ENCODE data around the gene FAAP100.
"Not testable (repeated sequence)": the region's sequence is repeated elsewhere in the genome, so short reads cannot be mapped to it uniquely, and the experiment has no call there.

Gene FAAP100

GRCh38 chr17:81537343-81537855, 14.8 kb downstream of the FAAP100 start:
- no peak for DNase-seq

GRCh38 chr17:81536299-81537290, 15.6 kb downstream of the FAAP100 start:
- no peak for DNase-seq

- no peak for DNase-seq
These were observed 16.5 kb downstream of the FAAP100 start for GRCh38 chr17:81535480-81536298.

GRCh38 chr17:81535007-81535328, 17.2 kb downstream of the FAAP100 start:
- DNase-seq, result no peak

- no peak for DNase-seq
These were observed 17.8 kb downstream of the FAAP100 start for GRCh38 chr17:81534157-81535006.

GRCh38 chr17:81533339-81534141, 18.6 kb downstream of the FAAP100 start:
- DNase-seq, result no peak

GRCh38 chr17:81532490-81533287, 19.5 kb downstream of the FAAP100 start:
- DNase-seq, result no peak

- not testable (repeated sequence) for DNase-seq
These were observed 20.2 kb downstream of the FAAP100 start for GRCh38 chr17:81531998-81532404.

GRCh38 chr17:81531013-81531412, 21.1 kb downstream of the FAAP100 start:
- not testable (repeated sequence) for DNase-seq

GRCh38 chr17:81529437-81529803, 22.7 kb downstream of the FAAP100 start:
- no peak for DNase-seq

GRCh38 chr17:81528651-81529436, 23.3 kb downstream of the FAAP100 start:
- no peak for DNase-seq

GRCh38 chr17:81528384-81528650, 23.8 kb downstream of the FAAP100 start:
- no peak for DNase-seq

GRCh38 chr17:81527591-81528383, 24.4 kb downstream of the FAAP100 start, which contains the start of gene FSCN2:
Gene FSCN2, plus strand, starts transcription at chr17:81528377. Its CDS starts 155 bp downstream, at chr17:81528532.
- DNase-seq, result no peak

GRCh38 chr17:81526662-81527571, 25.2 kb downstream of the FAAP100 start:
- DNase-seq, result no peak

- DNase-seq, result no peak
These were observed 27.3 kb downstream of the FAAP100 start for GRCh38 chr17:81524865-81525159.

- DNase-seq, result no peak
These were observed 27.9 kb downstream of the FAAP100 start for GRCh38 chr17:81524039-81524864.

- peak; percentile 27 for DNase-seq
These were observed 28.6 kb downstream of the FAAP100 start for GRCh38 chr17:81523402-81524038.

Measured in NCI-H2227 treated with DMSO at 0.1 percent for 48 hours (cell line).